ENCODE measurements around the gene ZNF181. TPM values are rescaled to one million over a fixed set of nuclear protein-coding genes. Genes with fewer than 3 reads are reported as not detected.
A peak's percentile ranks its signal among the peaks of the same experiment; 100 is the strongest.
"Not testable (repeated sequence)": the region's sequence is repeated elsewhere in the genome, so short reads cannot be mapped to it uniquely, and the experiment has no call there.

The ZNF181 gene
- total RNA-seq (2022) (8.1 and 9.0 TPM in 2 replicates), Bru-seq, nascent RNA (percentile 75 among the genes with signal in this experiment), BruChase-seq, experiment 1, labeled RNA remaining after a 6-hour chase (percentile 49 among the genes with signal in this experiment), BruChase-seq, experiment 2, labeled RNA remaining after a 2-hour chase (percentile 80 among the genes with signal in this experiment)
- long read RNA-seq, partial matches to known transcripts: 2 of 22 reads
- long read RNA-seq, other reads (novel, unspliced or antisense): 19 of 22 reads

DNA sequence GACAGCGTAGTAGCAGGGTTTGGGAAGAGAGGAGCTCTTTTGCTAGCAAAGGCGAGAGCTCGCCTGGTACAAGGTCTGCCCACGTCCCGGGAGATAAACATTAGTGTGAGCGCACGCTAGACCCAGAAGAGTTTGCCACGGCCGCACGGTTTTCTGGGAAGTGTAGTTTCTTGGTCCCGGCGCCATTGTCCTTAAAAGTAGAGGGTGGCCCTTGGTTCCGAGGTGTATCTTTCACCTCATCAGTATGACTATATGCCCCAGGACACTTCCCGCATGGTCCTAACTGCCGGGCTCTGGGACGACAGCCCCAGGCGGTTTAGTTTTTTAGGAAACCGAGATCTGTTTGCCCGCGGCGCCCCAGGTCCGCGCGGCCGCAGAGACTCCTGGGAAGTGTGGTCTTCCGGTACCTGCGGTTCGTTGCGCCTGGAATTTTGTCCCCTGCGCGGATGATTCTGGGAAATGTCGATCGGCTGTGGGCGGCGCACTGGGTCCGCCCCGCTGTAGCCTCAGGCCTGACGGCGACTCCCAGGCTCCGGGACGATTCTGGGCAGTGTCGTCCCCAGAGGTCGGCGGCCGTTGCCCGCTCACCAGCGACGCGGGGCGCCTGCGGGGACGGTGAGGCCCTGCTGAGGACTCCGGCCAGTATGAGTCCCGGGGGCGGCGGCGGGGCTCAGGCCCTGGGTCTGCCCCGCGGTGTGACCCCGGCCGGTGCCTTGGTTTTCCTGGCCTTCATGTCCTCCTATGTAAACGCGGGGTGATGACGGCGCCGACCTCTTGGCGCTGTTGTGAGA, at the start of gene ZNF181:
TSS of gene ZNF181 (plus strand) at position 498 of the 791 bp plus-strand sequence. CDS start 795 bp downstream, outside the sequence.
- peaks cover 10% of the 10 kb centered on the region for H3K4me1 Mint-ChIP-seq (ENCODE audit: insufficient read depth, unreplicated experiment)
- H3K36me3 Mint-ChIP-seq (ENCODE audit: insufficient read depth, unreplicated experiment): peaks cover 18% of the 10 kb centered on the region
- no TSS peak for BruUV-seq (replicated peaks)
- ChIA-PET POLR2A (interaction anchor here (0.6 to 1.6 kb wide), 7 partner anchors 12 to 1431 kb away, joined by 3 to 11 read pairs (median 3); partner anchors contain the start of genes CEBPA and ZNF30), CTCF (interaction anchor here (1.7 kb wide), 1 partner anchor 21 kb away, joined by 10 read pairs; no protein-coding TSS in a partner anchor)
- TF ChIP-seq, protein P1, sequence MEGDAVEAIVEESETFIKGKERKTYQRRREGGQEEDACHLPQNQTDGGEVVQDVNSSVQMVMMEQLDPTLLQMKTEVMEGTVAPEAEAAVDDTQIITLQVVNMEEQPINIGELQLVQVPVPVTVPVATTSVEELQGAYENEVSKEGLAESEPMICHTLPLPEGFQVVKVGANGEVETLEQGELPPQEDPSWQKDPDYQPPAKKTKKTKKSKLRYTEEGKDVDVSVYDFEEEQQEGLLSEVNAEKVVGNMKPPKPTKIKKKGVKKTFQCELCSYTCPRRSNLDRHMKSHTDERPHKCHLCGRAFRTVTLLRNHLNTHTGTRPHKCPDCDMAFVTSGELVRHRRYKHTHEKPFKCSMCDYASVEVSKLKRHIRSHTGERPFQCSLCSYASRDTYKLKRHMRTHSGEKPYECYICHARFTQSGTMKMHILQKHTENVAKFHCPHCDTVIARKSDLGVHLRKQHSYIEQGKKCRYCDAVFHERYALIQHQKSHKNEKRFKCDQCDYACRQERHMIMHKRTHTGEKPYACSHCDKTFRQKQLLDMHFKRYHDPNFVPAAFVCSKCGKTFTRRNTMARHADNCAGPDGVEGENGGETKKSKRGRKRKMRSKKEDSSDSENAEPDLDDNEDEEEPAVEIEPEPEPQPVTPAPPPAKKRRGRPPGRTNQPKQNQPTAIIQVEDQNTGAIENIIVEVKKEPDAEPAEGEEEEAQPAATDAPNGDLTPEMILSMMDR (IDR thresholded peaks at IDR 0.05; ENCODE audit: unreplicated experiment): no peak
- intact Hi-C loops (cut with micrococcal nuclease): loop anchor here (2.0 kb wide), 2 partner anchors 39 to 193 kb away; partner anchors contain the start of genes ZNF30 and ZNF599
- H3K27ac Mint-ChIP-seq (ENCODE audit: low read depth, unreplicated experiment): peak within 1 kb of the TSS; percentile 94
- DNase-seq (ENCODE audit: unreplicated experiment): peak; percentile 91
- no peaks in the 10 kb centered on the region for H3K27me3 Mint-ChIP-seq (ENCODE audit: insufficient read depth, unreplicated experiment)
- H3K4me3 Mint-ChIP-seq (ENCODE audit: unreplicated experiment): peak within 1 kb of the TSS; percentile 86
- H3K9me3 Mint-ChIP-seq (ENCODE audit: unreplicated experiment): peaks cover 11% of the 10 kb centered on the region

DNA sequence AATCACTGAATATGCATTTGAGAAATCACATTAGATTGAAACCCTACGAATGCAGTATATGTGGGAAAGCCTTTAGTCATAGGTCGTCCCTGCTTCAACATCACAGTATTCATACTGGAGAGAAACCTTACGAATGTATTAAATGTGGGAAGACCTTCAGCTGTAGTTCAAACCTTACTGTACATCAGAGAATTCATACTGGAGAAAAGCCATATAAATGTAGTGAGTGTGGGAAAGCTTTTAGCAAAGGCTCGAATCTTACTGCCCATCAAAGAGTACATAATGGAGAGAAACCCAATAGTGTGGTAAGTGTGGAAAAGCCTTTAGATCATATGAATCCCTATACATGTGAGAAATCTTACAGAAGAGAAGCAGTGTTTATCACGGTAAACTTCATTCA, 48.8 kb upstream of the ZNF181 start:
- peaks cover 16% of the 10 kb centered on the region for H3K36me3 Mint-ChIP-seq (ENCODE audit: insufficient read depth, unreplicated experiment)
- H3K27ac Mint-ChIP-seq (ENCODE audit: low read depth, unreplicated experiment); POLR2A ChIA-PET; H3K27me3 Mint-ChIP-seq (ENCODE audit: insufficient read depth, unreplicated experiment); intact Hi-C loops (cut with micrococcal nuclease); CTCF ChIA-PET; H3K4me1 Mint-ChIP-seq (ENCODE audit: insufficient read depth, unreplicated experiment); DNase-seq (ENCODE audit: unreplicated experiment); H3K4me3 Mint-ChIP-seq (ENCODE audit: unreplicated experiment); BruUV-seq (replicated peaks): not testable (repeated sequence)
- peaks cover 25% of the 10 kb centered on the region for H3K9me3 Mint-ChIP-seq (ENCODE audit: unreplicated experiment)

DNA sequence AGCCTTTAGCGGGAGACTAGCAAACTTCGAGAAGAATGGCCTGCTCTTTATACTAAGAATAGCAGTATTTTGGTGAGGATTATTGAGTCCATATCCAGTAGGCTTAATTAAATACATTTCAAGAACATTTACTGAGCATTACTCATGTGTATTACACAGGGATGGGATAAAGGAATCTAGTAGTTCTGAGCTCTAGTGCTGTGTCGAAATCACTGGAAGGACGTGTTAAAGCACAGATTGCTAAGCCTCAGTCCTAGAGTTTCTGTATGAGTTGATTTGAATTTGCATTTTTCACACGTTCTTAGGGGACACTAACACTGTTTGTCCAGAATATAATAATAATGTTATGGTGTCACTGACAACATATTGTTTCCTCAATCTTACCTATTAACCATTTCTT, 47.6 kb upstream of the ZNF181 start:
- intact Hi-C loops (cut with micrococcal nuclease): no loop called here
- ChIA-PET POLR2A (interaction anchor here (0.6 kb wide), 1 partner anchor 23 kb away, joined by 4 read pairs; no protein-coding TSS in a partner anchor), CTCF (no interaction called here)
- no peak overlapping the region for H3K27ac Mint-ChIP-seq (ENCODE audit: low read depth, unreplicated experiment)
- no peaks in the 10 kb centered on the region for H3K4me1 Mint-ChIP-seq (ENCODE audit: insufficient read depth, unreplicated experiment)
- no peaks in the 10 kb centered on the region for H3K27me3 Mint-ChIP-seq (ENCODE audit: insufficient read depth, unreplicated experiment)
- peaks cover 16% of the 10 kb centered on the region for H3K36me3 Mint-ChIP-seq (ENCODE audit: insufficient read depth, unreplicated experiment)
- H3K4me3 Mint-ChIP-seq (ENCODE audit: unreplicated experiment): no peak overlapping the region
- no TSS peak for BruUV-seq (replicated peaks)
- H3K9me3 Mint-ChIP-seq (ENCODE audit: unreplicated experiment): peaks cover 25% of the 10 kb centered on the region
- no peak for DNase-seq (ENCODE audit: unreplicated experiment)
- TF ChIP-seq, protein P1 (IDR thresholded peaks at IDR 0.05; ENCODE audit: unreplicated experiment): no peak

DNA sequence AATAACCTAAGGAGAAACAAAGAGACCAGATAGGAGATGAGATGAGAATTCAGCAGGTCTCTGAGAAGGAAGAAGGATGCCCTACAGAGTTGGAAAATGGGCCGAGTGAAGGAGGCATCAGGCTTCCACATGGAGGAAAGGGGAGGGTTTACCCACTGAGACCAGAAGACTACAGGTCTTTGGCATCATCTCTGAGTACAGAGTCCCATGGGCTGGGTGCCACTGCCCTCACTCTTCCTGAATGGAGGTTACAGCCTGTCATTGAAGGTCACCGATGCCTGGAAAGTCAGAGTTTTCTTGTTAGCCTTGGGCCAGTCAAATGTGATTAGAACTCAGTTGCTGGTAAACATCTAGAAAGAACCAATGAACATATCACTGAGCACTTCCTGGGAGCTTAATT, 46.7 kb upstream of the ZNF181 start:
- DNase-seq (ENCODE audit: unreplicated experiment): no peak
- Mint-ChIP-seq H3K4me1 (ENCODE audit: insufficient read depth, unreplicated experiment) (peaks cover 1% of the 10 kb centered on the region), H3K4me3 (ENCODE audit: unreplicated experiment) (no peak overlapping the region), H3K27me3 (ENCODE audit: insufficient read depth, unreplicated experiment) (no peaks in the 10 kb centered on the region), H3K9me3 (ENCODE audit: unreplicated experiment) (peaks cover 32% of the 10 kb centered on the region), H3K27ac (ENCODE audit: low read depth, unreplicated experiment) (no peak overlapping the region), H3K36me3 (ENCODE audit: insufficient read depth, unreplicated experiment) (peaks cover 19% of the 10 kb centered on the region)
- TF ChIP-seq, protein P1 (IDR thresholded peaks at IDR 0.05; ENCODE audit: unreplicated experiment): no peak
- ChIA-PET POLR2A (no interaction called here), CTCF (interaction anchor here (0.5 to 0.9 kb wide), 2 partner anchors 15 to 26 kb away, joined by 3 read pairs; no protein-coding TSS in a partner anchor)
- intact Hi-C loops (cut with micrococcal nuclease): no loop called here
- BruUV-seq (replicated peaks): no TSS peak

All from MCF 10A (cell line).